AG04450 (cell line): ENCODE data around the gene SCT. TPM values are rescaled to one million over a fixed set of nuclear protein-coding genes. Genes with fewer than 3 reads are reported as not detected.
A peak's percentile ranks its signal among the peaks of the same experiment; 100 is the strongest.

Experiments used
- CTCF ChIA-PET: fragments of 300-600, 350-600 bp; formaldehyde crosslinking; extraction: SDS; loops from one replicate; lab custom pipeline; 2022; ENCODE audit warnings: antibody characterized with exemption, inconsistent platforms; lab: Charles Lee
- POLR2A ChIA-PET: fragments of 350-600 bp; formaldehyde crosslinking; extraction: SDS; loops from one replicate; lab custom pipeline; 2021; ENCODE audit warnings: antibody characterized with exemption, inconsistent platforms; lab: Yijun Ruan, JAX
- DNase-seq: peaks from one replicate; pipeline ENCODE4 v3.0.0-alpha.2; 2011; ENCODE audit warnings: low read depth, low spot score
- H3K27ac ChIP-seq: one replicate; pipeline ENCODE4 v1.5.1; 2012; ENCODE audit warnings: low read depth, low read length, control low read depth
- H3K27me3 ChIP-seq: one replicate; pipeline ENCODE4 v1.6.0; 2012; ENCODE audit warnings: low read length; ENCODE audit not compliant: control insufficient read depth, insufficient read depth
- H3K4me3 ChIP-seq: 2 replicates; pipeline ENCODE4 v1.5.1; 2011; ENCODE audit warnings: mild to moderate bottlenecking, low read depth, low read length, control low read depth
- H3K9me3 ChIP-seq: 2 replicates; pipeline ENCODE4 v1.5.1; 2012; ENCODE audit warnings: low read length; ENCODE audit not compliant: control insufficient read depth, insufficient read depth
- polyA plus RNA-seq: library from polyadenylated mRNA; depleted of rRNA; stranded (reverse); fragments of >200 nt; gene quantifications from 2 replicates; pipeline ENCODE4 v1.2.3, GENCODE V29; 2011
- TF ChIP-seq, protein P1 (sequence below): IDR thresholded peaks from 2 replicates; pipeline ENCODE4 v1.5.1; 2011; ENCODE audit warnings: low read depth, low read length, control low read depth, inconsistent platforms

The SCT gene
- polyA plus RNA-seq, 1 experiment = not detected

DNA sequence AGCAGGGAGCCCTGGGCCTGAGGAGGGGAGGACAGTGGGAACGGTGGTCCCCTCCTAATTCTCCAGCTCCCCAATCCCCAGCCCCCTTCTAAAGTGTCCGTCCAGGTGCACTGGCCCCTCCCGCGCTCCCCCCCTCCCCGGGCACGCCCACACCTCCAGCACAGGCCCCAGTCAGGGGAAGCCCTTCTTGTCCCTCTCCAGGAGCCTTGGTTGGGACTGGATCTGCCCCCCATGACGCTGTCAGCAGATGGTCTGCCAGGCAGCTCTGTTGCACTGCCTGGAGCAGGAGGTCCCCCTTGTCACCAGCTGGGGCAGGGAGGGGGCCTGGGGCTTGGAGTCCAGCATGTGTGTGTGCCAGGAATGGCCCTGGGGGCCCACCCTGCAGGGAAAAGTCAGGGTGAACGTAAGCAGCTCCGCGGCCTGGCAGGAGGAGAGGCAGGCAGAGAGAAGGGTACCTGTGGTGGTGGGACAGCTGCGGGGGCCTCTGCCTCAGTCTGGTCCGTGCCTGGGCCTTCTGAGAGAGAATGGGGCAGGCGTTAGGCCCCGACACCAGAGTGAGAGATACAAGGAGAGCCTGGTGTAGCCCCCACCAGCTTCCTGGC lies 12.9 kb downstream of the SCT start:
- ChIA-PET POLR2A (interaction anchor here (0.7 kb wide), 1 partner anchor 26 kb away, joined by 4 read pairs; no protein-coding TSS in a partner anchor), CTCF (no interaction called here)
- no peaks in the 10 kb centered on the region for H3K27me3 ChIP-seq
- H3K4me3 ChIP-seq = no peak overlapping the region
- H3K9me3 ChIP-seq = no peaks in the 10 kb centered on the region; the same call in 1 of the 2 replicates
- TF ChIP-seq, protein P1, sequence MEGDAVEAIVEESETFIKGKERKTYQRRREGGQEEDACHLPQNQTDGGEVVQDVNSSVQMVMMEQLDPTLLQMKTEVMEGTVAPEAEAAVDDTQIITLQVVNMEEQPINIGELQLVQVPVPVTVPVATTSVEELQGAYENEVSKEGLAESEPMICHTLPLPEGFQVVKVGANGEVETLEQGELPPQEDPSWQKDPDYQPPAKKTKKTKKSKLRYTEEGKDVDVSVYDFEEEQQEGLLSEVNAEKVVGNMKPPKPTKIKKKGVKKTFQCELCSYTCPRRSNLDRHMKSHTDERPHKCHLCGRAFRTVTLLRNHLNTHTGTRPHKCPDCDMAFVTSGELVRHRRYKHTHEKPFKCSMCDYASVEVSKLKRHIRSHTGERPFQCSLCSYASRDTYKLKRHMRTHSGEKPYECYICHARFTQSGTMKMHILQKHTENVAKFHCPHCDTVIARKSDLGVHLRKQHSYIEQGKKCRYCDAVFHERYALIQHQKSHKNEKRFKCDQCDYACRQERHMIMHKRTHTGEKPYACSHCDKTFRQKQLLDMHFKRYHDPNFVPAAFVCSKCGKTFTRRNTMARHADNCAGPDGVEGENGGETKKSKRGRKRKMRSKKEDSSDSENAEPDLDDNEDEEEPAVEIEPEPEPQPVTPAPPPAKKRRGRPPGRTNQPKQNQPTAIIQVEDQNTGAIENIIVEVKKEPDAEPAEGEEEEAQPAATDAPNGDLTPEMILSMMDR = no peak
- H3K27ac ChIP-seq = no peak overlapping the region
- DNase-seq = no peak

DNA sequence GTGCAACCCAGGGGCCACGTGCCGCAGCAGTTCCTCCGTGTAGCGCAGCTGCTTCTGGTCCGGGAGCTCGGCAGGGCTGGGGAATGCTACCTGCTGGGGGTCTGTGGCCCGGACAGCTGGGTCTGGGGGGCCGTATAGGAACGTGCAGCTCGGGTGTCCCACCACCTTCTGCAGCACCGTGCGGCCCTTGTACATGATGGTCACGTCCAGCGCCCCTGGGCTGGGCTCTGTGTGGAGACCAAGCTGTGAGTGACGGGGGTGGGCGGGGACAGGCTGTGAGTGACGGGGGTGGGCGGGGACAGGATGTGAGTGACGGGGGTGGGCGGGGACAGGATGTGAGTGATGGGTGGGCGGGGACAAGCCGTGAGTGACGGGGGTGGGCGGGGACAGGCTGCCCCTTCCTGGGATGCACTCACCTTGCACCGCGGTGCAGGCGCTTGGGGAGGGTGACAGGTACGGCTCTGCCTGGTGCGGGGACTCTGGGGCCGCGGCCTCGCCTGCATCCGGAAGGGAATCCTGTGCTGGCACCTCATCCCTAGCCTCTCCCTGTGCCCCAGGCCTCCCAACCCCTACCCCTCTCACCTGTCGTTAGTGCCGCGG lies 13.5 kb downstream of the SCT start:
- DNase-seq = no peak
- CTCF ChIA-PET = no interaction called here

DNA sequence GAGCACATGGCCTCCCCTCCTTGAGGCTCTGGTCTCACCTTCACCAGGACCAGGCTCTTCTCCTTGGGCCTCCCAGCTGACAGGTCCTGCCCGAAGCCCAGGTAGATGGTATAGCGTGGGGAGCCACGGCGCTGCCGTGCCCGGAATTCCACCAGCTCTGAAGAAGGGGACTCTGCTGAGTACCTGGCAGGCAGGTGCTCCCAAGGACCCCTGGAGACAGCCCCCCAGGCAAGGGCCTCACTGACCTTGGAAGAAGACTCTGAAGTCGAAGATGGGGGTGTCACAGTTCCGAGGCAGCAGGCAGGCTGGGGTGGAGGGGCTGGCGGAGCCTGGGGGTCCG lies 14.1 kb downstream of the SCT start:
- Histone ChIP-seq H3K27ac (no peak overlapping the region), H3K4me3 (no peak overlapping the region), H3K27me3 (no peaks in the 10 kb centered on the region), H3K9me3 (no peaks in the 10 kb centered on the region; the same call in 1 of the 2 replicates)
- no peak for DNase-seq
- POLR2A ChIA-PET = interaction anchor here (0.7 kb wide), 1 partner anchor 37 kb away, joined by 4 read pairs; the partner anchor contains the start of gene PHRF1
- CTCF ChIA-PET = no interaction called here
- TF ChIP-seq, protein P1 = no peak

More for the DNA sequence above, 13.5 kb downstream of the SCT start:
- no peak overlapping the region for H3K4me3 ChIP-seq
- H3K27ac ChIP-seq = no peak overlapping the region
- H3K27me3 ChIP-seq = no peaks in the 10 kb centered on the region
- TF ChIP-seq, protein P1 = no peak
- POLR2A ChIA-PET = interaction anchor here (0.7 kb wide), 1 partner anchor 38 kb away, joined by 4 read pairs; the partner anchor contains the start of gene PHRF1
- H3K9me3 ChIP-seq = no peaks in the 10 kb centered on the region; the same call in 1 of the 2 replicates

GRCh38 chr11:612201-612960 lies 14.6 kb downstream of the SCT start:
- ChIA-PET CTCF (no interaction called here), POLR2A (interaction anchor here (0.7 kb wide), 1 partner anchor 37 kb away, joined by 4 read pairs; the partner anchor contains the start of gene PHRF1)
- no peak overlapping the region for H3K27ac ChIP-seq

More at GRCh38 chr11:612201-612960, 14.6 kb downstream of the SCT start:
- no peak for DNase-seq
- Histone ChIP-seq H3K4me3 (no peak overlapping the region), H3K27me3 (no peaks in the 10 kb centered on the region), H3K9me3 (no peaks in the 10 kb centered on the region; the same call in 1 of the 2 replicates)
- TF ChIP-seq, protein P1 = peak; percentile 33
